NB4 (cell line): Measurements from ENCODE around the gene ECT2L.

Experiments used
- DNase-seq: peaks from one replicate; pipeline ENCODE4 v3.0.0; 2010; ENCODE audit warnings: low read depth
- H3K4me3 ChIP-seq: one replicate; pipeline ENCODE4 v1.5.1; 2011; ENCODE audit warnings: mild to moderate bottlenecking, low read depth, low read length, moderate library complexity
- MYC ChIP-seq: IDR thresholded peaks from 2 replicates; pipeline ENCODE4 v1.6.1; 2011; ENCODE audit warnings: low read depth, low read length
- POLR2A ChIP-seq: IDR thresholded peaks from 2 replicates; pipeline ENCODE4 v1.6.1; 2011; ENCODE audit warnings: mild to moderate bottlenecking; ENCODE audit not compliant: insufficient read length; ENCODE audit errors: extremely low read depth
- TF ChIP-seq, protein P1 (sequence below): IDR thresholded peaks from 2 replicates; pipeline ENCODE4 v1.6.1; 2011; ENCODE audit warnings: low read depth, low read length
- TF ChIP-seq, protein P2 (sequence below): IDR thresholded peaks from one replicate; pipeline ENCODE4 v1.5.1; 2012; ENCODE audit warnings: low read depth, low read length

The ECT2L gene

DNA sequence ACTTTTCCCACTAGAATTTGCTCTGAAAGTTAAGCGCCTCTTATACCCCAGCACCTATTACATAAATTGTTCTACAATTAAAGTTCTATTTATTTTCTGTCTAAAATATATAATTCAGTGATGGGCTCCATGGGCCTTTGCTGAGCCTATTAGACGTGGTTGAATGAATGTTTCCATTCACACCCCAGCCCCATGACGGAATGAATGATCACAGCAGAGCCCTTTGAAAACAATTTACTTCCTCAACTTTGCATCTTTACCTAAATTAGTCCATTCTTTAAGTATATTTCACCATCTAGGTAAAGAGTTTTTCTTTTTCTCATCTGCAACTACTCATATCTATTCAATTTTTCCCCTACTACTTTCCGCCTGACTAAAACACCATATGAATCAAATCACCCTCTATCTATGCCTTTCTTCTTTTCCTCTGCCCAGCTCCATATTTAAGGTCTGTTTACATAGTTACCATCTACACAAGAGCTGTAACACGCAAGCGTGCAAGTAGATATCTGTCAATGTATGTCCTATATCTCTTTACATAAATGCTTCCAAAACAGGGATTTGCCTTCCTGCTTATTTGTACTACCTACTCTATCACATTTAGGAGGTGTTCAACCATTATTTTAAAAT lies 69.7 kb downstream of the ECT2L start:
- TF ChIP-seq, protein P1, sequence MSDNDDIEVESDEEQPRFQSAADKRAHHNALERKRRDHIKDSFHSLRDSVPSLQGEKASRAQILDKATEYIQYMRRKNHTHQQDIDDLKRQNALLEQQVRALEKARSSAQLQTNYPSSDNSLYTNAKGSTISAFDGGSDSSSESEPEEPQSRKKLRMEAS = no peak
- no peak for TF ChIP-seq MYC
- TF ChIP-seq, protein P2, sequence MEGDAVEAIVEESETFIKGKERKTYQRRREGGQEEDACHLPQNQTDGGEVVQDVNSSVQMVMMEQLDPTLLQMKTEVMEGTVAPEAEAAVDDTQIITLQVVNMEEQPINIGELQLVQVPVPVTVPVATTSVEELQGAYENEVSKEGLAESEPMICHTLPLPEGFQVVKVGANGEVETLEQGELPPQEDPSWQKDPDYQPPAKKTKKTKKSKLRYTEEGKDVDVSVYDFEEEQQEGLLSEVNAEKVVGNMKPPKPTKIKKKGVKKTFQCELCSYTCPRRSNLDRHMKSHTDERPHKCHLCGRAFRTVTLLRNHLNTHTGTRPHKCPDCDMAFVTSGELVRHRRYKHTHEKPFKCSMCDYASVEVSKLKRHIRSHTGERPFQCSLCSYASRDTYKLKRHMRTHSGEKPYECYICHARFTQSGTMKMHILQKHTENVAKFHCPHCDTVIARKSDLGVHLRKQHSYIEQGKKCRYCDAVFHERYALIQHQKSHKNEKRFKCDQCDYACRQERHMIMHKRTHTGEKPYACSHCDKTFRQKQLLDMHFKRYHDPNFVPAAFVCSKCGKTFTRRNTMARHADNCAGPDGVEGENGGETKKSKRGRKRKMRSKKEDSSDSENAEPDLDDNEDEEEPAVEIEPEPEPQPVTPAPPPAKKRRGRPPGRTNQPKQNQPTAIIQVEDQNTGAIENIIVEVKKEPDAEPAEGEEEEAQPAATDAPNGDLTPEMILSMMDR = no peak
- no peak for TF ChIP-seq POLR2A
- H3K4me3 ChIP-seq = no peak overlapping the region
- DNase-seq = no peak

GRCh38 chr6:138868181-138868580 lies 72.3 kb downstream of the ECT2L start:
- H3K4me3 ChIP-seq = no peak overlapping the region
- DNase-seq = no peak
- TF ChIP-seq MYC (no peak), POLR2A (no peak)
- TF ChIP-seq, protein P1 = no peak
- TF ChIP-seq, protein P2 = no peak

GRCh38 chr6:138869398-138869797 lies 73.5 kb downstream of the ECT2L start:
- TF ChIP-seq, protein P2 = no peak
- TF ChIP-seq, protein P1 = no peak
- TF ChIP-seq MYC (no peak), POLR2A (no peak)
- H3K4me3 ChIP-seq = no peak overlapping the region
- no peak for DNase-seq

DNA sequence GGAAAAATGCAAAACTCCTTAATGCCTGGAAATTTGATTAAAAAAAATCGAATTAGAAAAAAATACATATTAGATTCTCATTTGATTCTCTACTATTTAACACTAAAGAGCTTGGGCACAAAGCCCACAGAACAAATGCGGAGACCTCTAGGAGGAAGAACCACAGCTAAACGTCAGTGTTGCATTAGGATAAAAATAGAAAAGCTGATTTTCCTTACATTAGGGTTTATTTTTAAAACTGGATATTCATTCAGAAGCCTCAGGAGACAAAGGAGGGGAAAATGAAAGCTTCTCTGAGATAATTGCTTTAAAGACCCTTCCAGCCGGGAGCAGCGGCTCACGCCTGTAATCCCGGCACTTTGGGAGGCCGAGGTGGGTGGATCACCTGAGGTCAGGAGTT lies 77.3 kb downstream of the ECT2L start:
- TF ChIP-seq, protein P1 = no peak
- TF ChIP-seq MYC (no peak), POLR2A (no peak)
- TF ChIP-seq, protein P2 = no peak
- DNase-seq = no peak
- H3K4me3 ChIP-seq = no peak overlapping the region

GRCh38 chr6:138882369-138883017 lies 86.6 kb downstream of the ECT2L start:
- TF ChIP-seq, protein P1 = no peak
- TF ChIP-seq, protein P2 = no peak
- TF ChIP-seq POLR2A (no peak), MYC (no peak)
- H3K4me3 ChIP-seq = no peak overlapping the region
- DNase-seq = no peak
